ENCODE data around the gene FARSB.

DNA sequence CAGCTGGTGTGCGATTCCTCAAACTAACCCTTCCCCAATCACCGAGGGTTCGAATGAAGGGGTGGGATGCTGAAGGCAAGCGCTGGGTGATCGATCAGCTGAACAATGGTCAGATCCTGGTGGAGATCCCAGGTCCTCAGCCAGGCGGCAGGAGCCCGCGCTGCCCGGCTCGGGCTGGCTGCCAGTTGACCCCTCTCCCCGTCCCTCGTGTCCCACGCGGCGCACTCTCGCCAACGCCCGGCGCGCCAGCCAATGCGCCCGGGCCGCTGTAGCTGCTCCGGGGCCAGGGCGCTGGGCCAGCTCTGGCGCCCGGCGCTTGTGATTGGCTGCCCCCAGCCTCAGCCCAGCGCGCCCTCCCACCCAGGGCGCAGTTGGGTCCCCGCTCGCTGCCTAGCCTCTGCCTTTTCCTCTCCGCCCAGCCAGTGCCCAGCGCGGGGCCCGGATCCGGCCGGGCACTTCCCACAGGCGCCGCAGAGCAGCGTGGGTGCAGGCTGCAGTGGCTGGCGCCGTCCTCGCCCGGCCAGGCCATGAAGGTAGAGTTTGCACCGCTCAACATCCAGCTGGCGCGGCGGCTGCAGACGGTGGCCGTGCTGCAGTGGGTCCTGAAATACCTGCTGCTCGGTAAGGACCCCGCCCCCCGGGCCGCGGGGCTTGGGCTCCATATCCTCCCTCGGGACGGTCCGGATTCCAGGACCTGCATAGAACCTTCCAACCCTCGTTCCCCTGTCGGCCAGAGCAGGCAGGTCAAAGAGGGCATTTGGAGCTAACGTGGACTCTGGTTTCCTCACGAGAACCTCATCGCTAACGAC lies 15.6 kb upstream of the FARSB start, which contains the start of gene MOGAT1:
- TF ChIP-seq CTCF (IDR thresholded peaks at IDR 0.05; ENCODE audit: poor library complexity, severe bottlenecking) (no peak), TAF1 (IDR thresholded peaks at IDR 0.05; ENCODE audit: low read depth) (no peak), MXI1 (conservative IDR thresholded peaks at IDR 0.05; ENCODE audit: poor library complexity, severe bottlenecking) (no peak)

Data from neural cell (in vitro differentiated cells).